HCT116 (cell line): ENCODE data around the gene EXOSC5. TPM values are rescaled to one million over a fixed set of nuclear protein-coding genes. Genes with fewer than 3 reads are reported as not detected.

ENCODE experiments used
- ATAC-seq: fragments of 200-7000 bp; cut with Tn5 transposase; 2 replicates; pipeline ENCODE4 v1.9.1; 2020; ENCODE audit warnings: mild to moderate bottlenecking, moderate library complexity
- Bru-seq: library from RNA; stranded (reverse); fragments of 400-500 nt; gene quantifications from one replicate; lab custom pipeline; 2021; lab: Mats Ljungman, UMichigan
- BruChase-seq, 2 experiments: library from RNA; stranded (reverse); fragments of 400-500 nt; gene quantifications; one replicate each; lab custom pipeline; 2021; lab: Mats Ljungman, UMichigan
- BruUV-seq: library from RNA; stranded (reverse); fragments of 400-500 nt; replicated peaks from 2 replicates; lab custom pipeline; 2021; lab: Mats Ljungman, UMichigan
- CTCF ChIA-PET: fragments of 300-600 bp; sonication (Branson Sonifier 250); formaldehyde crosslinking; loops from one replicate; lab custom pipeline; 2021; ENCODE audit warnings: antibody characterized with exemption; lab: Charles Lee
- POLR2A ChIA-PET: fragments of 300-600, 350-600 bp; sonication (Branson Sonifier 250); formaldehyde crosslinking; loops from one replicate; lab custom pipeline; 2021; ENCODE audit warnings: antibody characterized with exemption; lab: Charles Lee
- RAD21 ChIA-PET, 2 experiments: fragments of 300-600 bp; sonication (Branson Sonifier 250); formaldehyde crosslinking; loops; one replicate each; lab custom pipeline; 2023; ENCODE audit warnings: low total read pairs in 2 of 2; ENCODE audit not compliant: uncharacterized antibody in 2 of 2, unreplicated experiment in 2 of 2, low non-redundant PET in 1 of 2; lab: Charles Lee
- DNase-seq: peaks from one replicate; pipeline ENCODE4 v3.0.0-alpha.2; 2010; ENCODE audit warnings: low read depth, low spot score
- H2AFZ ChIP-seq: fragments of 200-600 bp; shearing (Covaris generic), sonication (generic); 2 replicates; pipeline ENCODE4 v1.6.1; 2017; ENCODE audit warnings: low read depth, mixed run types, mixed read lengths, antibody characterized with exemption, low read length; ENCODE audit not compliant: poor library complexity, severe bottlenecking
- H3K27ac ChIP-seq: 2 replicates; pipeline ENCODE4 v1.5.1; 2012; ENCODE audit warnings: low read depth, low read length
- H3K27me3 ChIP-seq: fragments of 200-600 bp; sonication (generic); 2 replicates; pipeline ENCODE4 v1.6.1; 2016; ENCODE audit warnings: mixed run types, low read length, mixed read lengths; ENCODE audit not compliant: insufficient read depth
- H3K36me3 ChIP-seq, 2 experiments: fragments of 200-500 bp in 1 of 2; fragments of 200-600 bp in 1 of 2; sonication (Bioruptor generic) in 1 of 2; sonication (generic) in 1 of 2; 2 replicates each; pipeline versions ENCODE4 v1.5.1 to v1.6.1; 2014 to 2016; ENCODE audit warnings: low read length in 2 of 2, inconsistent platforms in 1 of 2, mixed read lengths in 1 of 2, mixed run types in 1 of 2; ENCODE audit not compliant: insufficient read depth in 2 of 2, control insufficient read depth in 1 of 2
- H3K4me1 ChIP-seq, 2 experiments: fragments of 200-600 bp in 1 of 2; sonication (generic) in 1 of 2; 2 replicates each; pipeline versions ENCODE4 v1.5.1 to v1.6.1; 2012 to 2017; ENCODE audit warnings: low read length in 2 of 2, inconsistent platforms in 1 of 2, mild to moderate bottlenecking in 1 of 2, mixed read lengths in 1 of 2, mixed run types in 1 of 2, moderate library complexity in 1 of 2; ENCODE audit not compliant: insufficient read depth in 2 of 2, control insufficient read depth in 1 of 2
- H3K4me2 ChIP-seq: fragments of 200-600 bp; sonication (generic); 2 replicates; pipeline ENCODE4 v1.6.1; 2017; ENCODE audit warnings: mixed run types, low read length, mixed read lengths
- H3K4me3 ChIP-seq, 2 experiments: fragments of 200-600 bp in 1 of 2; sonication (generic) in 1 of 2; replicated peaks in 1 of 2; 2 replicates each; pipeline ENCODE4 v1.5.1; 2011 to 2016; ENCODE audit warnings: low read length in 2 of 2, control low read depth in 1 of 2, low read depth in 1 of 2, mild to moderate bottlenecking in 1 of 2, mixed read lengths in 1 of 2, mixed run types in 1 of 2
- H3K79me2 ChIP-seq: fragments of 200-600 bp; sonication (generic); 2 replicates; pipeline ENCODE4 v1.6.1; 2017; ENCODE audit warnings: mild to moderate bottlenecking, mixed run types, low read length, moderate library complexity, mixed read lengths; ENCODE audit not compliant: insufficient read depth
- H3K9ac ChIP-seq: fragments of 200-600 bp; sonication (generic); 2 replicates; pipeline ENCODE4 v1.6.1; 2016; ENCODE audit warnings: low read length, mixed read lengths
- H3K9me2 ChIP-seq: fragments of 200-600 bp; sonication (generic), shearing (Covaris generic); 2 replicates; pipeline ENCODE4 v1.6.1; 2017; ENCODE audit warnings: mixed run types, mild to moderate bottlenecking, moderate library complexity; ENCODE audit not compliant: insufficient read depth
- H3K9me3 ChIP-seq, 2 experiments: fragments of 200-500 bp in 1 of 2; fragments of 200-600 bp in 1 of 2; sonication (Bioruptor generic) in 1 of 2; sonication (generic) in 1 of 2; 2 replicates each; pipeline ENCODE4 v1.6.1; 2014 to 2017; ENCODE audit warnings: low read length in 2 of 2, mixed read lengths in 2 of 2, inconsistent platforms in 1 of 2, low read depth in 1 of 2, mild to moderate bottlenecking in 1 of 2, mixed run types in 1 of 2, moderate library complexity in 1 of 2; ENCODE audit not compliant: control insufficient read depth in 1 of 2, insufficient read depth in 1 of 2
- H4K20me1 ChIP-seq: fragments of 200-600 bp; sonication (generic), shearing (Covaris generic); 2 replicates; pipeline ENCODE4 v1.6.1; 2017; ENCODE audit warnings: mixed run types, mild to moderate bottlenecking, moderate library complexity; ENCODE audit not compliant: insufficient read depth
- CBX3 ChIP-seq: IDR thresholded peaks from 2 replicates; pipeline ENCODE4 v1.6.1; 2012; ENCODE audit warnings: low read depth
- CEBPB ChIP-seq: IDR thresholded peaks from 2 replicates; pipeline ENCODE4 v1.6.1; 2012; ENCODE audit warnings: low read depth
- CTCF ChIP-seq, 3 experiments: fragments of 200-600 bp in 1 of 3; sonication (generic) in 1 of 3; IDR thresholded peaks in 2 of 3; conservative IDR thresholded peaks in 1 of 3; 2 replicates each; pipeline ENCODE4 v1.5.1; 2012 to 2017; ENCODE audit warnings: low read depth in 2 of 3, low read length in 2 of 3, antibody characterized with exemption in 1 of 3, borderline replicate concordance in 1 of 3, control low read depth in 1 of 3, mild to moderate bottlenecking in 1 of 3, mixed read lengths in 1 of 3, mixed run types in 1 of 3, moderate library complexity in 1 of 3; ENCODE audit not compliant: insufficient read depth in 1 of 3
- EGR1 ChIP-seq: IDR thresholded peaks from 2 replicates; pipeline ENCODE4 v1.6.1; 2012; ENCODE audit warnings: low read depth
- ELF1 ChIP-seq: IDR thresholded peaks from 2 replicates; pipeline ENCODE4 v1.6.1; 2012; ENCODE audit warnings: low read depth, borderline replicate concordance
- EZH2 ChIP-seq: fragments of 200-600 bp; sonication (generic); IDR thresholded peaks from 2 replicates; pipeline ENCODE4 v1.6.1; 2017; ENCODE audit warnings: antibody characterized with exemption, mixed run types
- EZH2phosphoT487 ChIP-seq: fragments of 200-600 bp; IDR thresholded peaks from 2 replicates; pipeline ENCODE4 v1.6.1; 2018; ENCODE audit warnings: antibody characterized with exemption, borderline replicate concordance
- MAX ChIP-seq: IDR thresholded peaks from 2 replicates; pipeline ENCODE4 v1.6.1; 2012
- POLR2AphosphoS5 ChIP-seq: IDR thresholded peaks from 2 replicates; pipeline ENCODE4 v1.6.1; 2011; ENCODE audit warnings: mild to moderate bottlenecking, low read depth, low read length, moderate library complexity
- REST ChIP-seq: IDR thresholded peaks from 2 replicates; pipeline ENCODE4 v1.6.1; 2012; ENCODE audit warnings: low read depth
- SIN3A ChIP-seq: IDR thresholded peaks from 2 replicates; pipeline ENCODE4 v1.6.1; 2012; ENCODE audit warnings: low read depth
- SP1 ChIP-seq: IDR thresholded peaks from 2 replicates; pipeline ENCODE4 v1.6.1; 2012; ENCODE audit warnings: low read depth
- SRF ChIP-seq: IDR thresholded peaks from 2 replicates; pipeline ENCODE4 v1.6.1; 2012; ENCODE audit warnings: low read depth
- ZBTB33 ChIP-seq: IDR thresholded peaks from 2 replicates; pipeline ENCODE4 v1.6.1; 2011; ENCODE audit warnings: mild to moderate bottlenecking, low read length, moderate library complexity; ENCODE audit not compliant: insufficient replicate concordance; ENCODE audit errors: extremely low read depth
- ZFX ChIP-seq: fragments of 450-650 bp; IDR thresholded peaks from 2 replicates; pipeline ENCODE4 v1.6.1; 2017
- ZNF274 ChIP-seq: fragments of 200-500 bp; sonication (Bioruptor generic); IDR thresholded peaks from 2 replicates; pipeline ENCODE4 v1.6.1; 2014; ENCODE audit warnings: mild to moderate bottlenecking, low read depth, low read length, inconsistent platforms
- intact Hi-C: fragments of 100-400 bp; cut with micrococcal nuclease; formaldehyde crosslinking; loops from 2 replicates; pipeline ENCODE4 v1.10.0; 2022
- long read RNA-seq: library from polyadenylated mRNA; unstranded; transcript quantifications from one replicate; pipeline ENCODE4 v2.0.0, GENCODE V29; 2021; ENCODE audit not compliant: unreplicated experiment
- polyA plus RNA-seq: library from polyadenylated mRNA; unstranded; fragments of >200 nt; gene quantifications from 2 replicates; pipeline ENCODE4 v1.2.1, GENCODE V29; 2012; ENCODE audit warnings: missing spikeins
- total RNA-seq: library from RNA; stranded (reverse); gene quantifications from one replicate; pipeline ENCODE4 v1.2.1, GENCODE V29; 2021; ENCODE audit not compliant: unreplicated experiment

The EXOSC5 gene
- total RNA-seq (57.5 TPM), Bru-seq, nascent RNA (percentile 69 among the genes with signal in this experiment), BruChase-seq, experiment 1, labeled RNA remaining after a 6-hour chase (percentile 63 among the genes with signal in this experiment), BruChase-seq, experiment 2, labeled RNA remaining after a 2-hour chase (percentile 50 among the genes with signal in this experiment)
- polyA plus RNA-seq: 77.4 and 78.2 TPM in 2 replicates
- long read RNA-seq, transcript EXOSC5-201 (6 exons, 1,118 nt): major isoform, 40 of 44 reads
- long read RNA-seq, partial matches to known transcripts: 2 of 44 reads
- long read RNA-seq, other reads (novel, unspliced or antisense): 2 of 44 reads

- Histone ChIP-seq H3K4me3 (peak within 1 kb of the TSS; percentile 60 to 93), H3K27ac (peak within 1 kb of the TSS; percentile 65), H3K4me2 (peak within 1 kb of the TSS; percentile 83), H3K9me3 (no peaks in the 10 kb centered on the region), H4K20me1 (no peaks in the 10 kb centered on the region), H3K9ac (peak within 1 kb of the TSS; percentile 92), H2AFZ (no peak within 1 kb of the TSS), H3K9me2 (no peaks in the 10 kb centered on the region), H3K79me2 (peaks cover 42% of the 10 kb centered on the region), H3K36me3 (no peaks in the 10 kb centered on the region), H3K27me3 (no peaks in the 10 kb centered on the region), H3K4me1 (peaks cover 12 to 21% of the 10 kb centered on the region in 2 experiments)
- ATAC-seq: peak; percentile 96
- CTCF ChIA-PET: no interaction called here
- DNase-seq: peak; percentile 100
- intact Hi-C loops: loop anchor here (1.0 kb wide), 1 partner anchor 42 kb away; the partner anchor contains the start of gene DMAC2
- POLR2A ChIA-PET: no interaction called here
- BruUV-seq: TSS peak; percentile 74
- RAD21 ChIA-PET: no interaction called here
- TF ChIP-seq REST (no peak), CBX3 (no peak), ELF1 (peak; percentile 52; the same call in 1 of the 2 replicates), EZH2 (no peak), ZNF274 (no peak), ZBTB33 (no peak), EGR1 (no peak), CEBPB (no peak), POLR2AphosphoS5 (peak; percentile 83), SRF (no peak), CTCF (IDR thresholded peaks at IDR 0.05 in 2 of 3, conservative IDR thresholded peaks at IDR 0.05 in 1 of 3; ENCODE audit: borderline replicate concordance in 1 of 3, insufficient read depth in 1 of 3, low read depth in 2 of 3, low read length in 2 of 3) (no peak), SP1 (peak; percentile 84), SIN3A (peak; percentile 99), MAX (peak; percentile 100), EZH2phosphoT487 (no peak), ZFX (no peak)
Measured at GRCh38 chr19:41397086-41398049, at the start of gene EXOSC5, which contains the start of gene BCKDHA. TSS of gene EXOSC5 (minus strand) at chr19:41397359. CDS start at chr19:41397328, 31 bp downstream. TSS of gene BCKDHA (plus strand) at chr19:41397818. CDS start at chr19:41397828, 10 bp downstream.
